ENCODE data around the gene RPL18. TPM values are rescaled to one million over a fixed set of nuclear protein-coding genes. Genes with fewer than 3 reads are reported as not detected.

RPL18 gene
- total and polyA plus RNA-seq, 9 of the 15 experiments (the other 6 are each of a cell fraction or from before 2014, with no cell fraction given): 312 to 2,635 (median 1,653) TPM

DNA sequence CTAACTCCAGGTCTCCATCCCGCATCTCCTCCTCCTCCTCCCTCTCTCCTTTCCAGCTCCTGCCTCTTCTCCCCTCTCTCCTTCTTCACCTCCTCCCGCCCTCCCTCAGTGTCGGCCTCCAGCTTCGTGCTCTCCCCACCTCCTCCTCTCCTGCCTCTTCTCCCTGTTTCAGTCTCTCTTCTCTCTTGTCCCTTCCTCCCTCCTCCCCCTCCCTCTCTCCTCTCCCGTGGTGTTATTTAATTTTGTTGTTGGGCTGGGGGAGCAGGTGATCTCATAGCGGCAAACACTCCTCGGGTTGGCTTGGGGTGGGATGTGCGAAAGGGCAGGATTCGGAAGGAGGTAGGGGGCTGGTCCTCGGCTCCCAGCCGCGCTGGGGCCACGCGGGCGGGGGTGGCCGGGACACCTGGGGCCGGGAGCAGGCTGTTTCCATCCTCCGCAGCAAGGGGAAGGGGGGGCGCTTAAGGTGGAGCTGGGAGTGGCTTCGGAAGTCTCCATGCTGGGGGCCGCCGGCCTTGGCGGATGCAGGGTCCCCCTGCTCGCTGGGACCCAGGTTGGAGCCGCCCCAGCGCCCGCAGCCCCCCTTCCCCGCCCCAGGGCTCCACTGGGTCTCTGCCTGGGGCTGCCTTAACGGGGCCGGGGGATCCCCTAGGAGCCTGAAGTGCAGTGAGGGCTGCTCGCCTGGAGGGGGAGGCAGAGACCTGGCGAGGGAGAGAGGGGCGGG, 27.2 kb upstream of the RPL18 start, which contains the start of gene CA11 (continued):
- TF ChIP-seq MCM3 (IDR thresholded peaks at IDR 0.05) (0 out of 2 replicates have a peak, but pooled peaks have one; percentile 39), CHD2 (IDR thresholded peaks at IDR 0.05; ENCODE audit: low read depth, low read length) (no peak), NELFE (IDR thresholded peaks at IDR 0.05; ENCODE audit: insufficient read depth, insufficient read length) (no peak), NFIC (IDR thresholded peaks at IDR 0.05) (peak; percentile 31; the same call in 1 of the 2 replicates), SMC3 (conservative IDR thresholded peaks at IDR 0.05; ENCODE audit: insufficient read depth, low read depth, low read length) (peak; percentile 78), IRF2 (CRISPR knock-in tag; IDR thresholded peaks at IDR 0.05) (no peak), POLR3A (IDR thresholded peaks at IDR 0.05; ENCODE audit: borderline replicate concordance, extremely low read depth, insufficient read depth, insufficient read length) (no peak), ZNF143 (CRISPR knock-in tag; IDR thresholded peaks at IDR 0.05) (peak; percentile 5; the same call in 1 of the 2 replicates), KLF10 (CRISPR knock-in tag; IDR thresholded peaks at IDR 0.05) (no peak), PTRF (tag; IDR thresholded peaks at IDR 0.05) (no peak), SMARCA4 (IDR thresholded peaks at IDR 0.05) (0 out of 2 replicates have a peak, but pooled peaks have one; percentile 48), NCOA1 (IDR thresholded peaks at IDR 0.05; ENCODE audit: low read depth) (peak; percentile 35; the same call in 1 of the 2 replicates), BHLHE40 (IDR thresholded peaks at IDR 0.05; ENCODE audit: low read length) (peak; percentile 6; the same call in 1 of the 2 replicates), ADNP (tag; IDR thresholded peaks at IDR 0.05) (no peak), POLR2AphosphoS5 (IDR thresholded peaks at IDR 0.05; ENCODE audit: control insufficient read depth, insufficient read depth, low read depth, low read length) (no peak), ZZZ3 (IDR thresholded peaks at IDR 0.05) (0 out of 2 replicates have a peak, but pooled peaks have one; percentile 26), CTBP1 (IDR thresholded peaks at IDR 0.05; ENCODE audit: borderline replicate concordance) (peak; percentile 61), NFRKB (IDR thresholded peaks at IDR 0.05; ENCODE audit: low read depth) (peak; percentile 79), TCF3 (CRISPR knock-in tag; IDR thresholded peaks at IDR 0.05) (no peak; the same call in 1 of the 2 replicates), SRSF9 (IDR thresholded peaks at IDR 0.05; ENCODE audit: borderline replicate concordance, low read depth, low read length) (no peak)
- TF ChIP-seq, protein P1, sequence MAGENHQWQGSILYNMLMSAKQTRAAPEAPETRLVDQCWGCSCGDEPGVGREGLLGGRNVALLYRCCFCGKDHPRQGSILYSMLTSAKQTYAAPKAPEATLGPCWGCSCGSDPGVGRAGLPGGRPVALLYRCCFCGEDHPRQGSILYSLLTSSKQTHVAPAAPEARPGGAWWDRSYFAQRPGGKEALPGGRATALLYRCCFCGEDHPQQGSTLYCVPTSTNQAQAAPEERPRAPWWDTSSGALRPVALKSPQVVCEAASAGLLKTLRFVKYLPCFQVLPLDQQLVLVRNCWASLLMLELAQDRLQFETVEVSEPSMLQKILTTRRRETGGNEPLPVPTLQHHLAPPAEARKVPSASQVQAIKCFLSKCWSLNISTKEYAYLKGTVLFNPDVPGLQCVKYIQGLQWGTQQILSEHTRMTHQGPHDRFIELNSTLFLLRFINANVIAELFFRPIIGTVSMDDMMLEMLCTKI (IDR thresholded peaks at IDR 0.05; ENCODE audit: partially characterized antibody): no peak
- TF ChIP-seq, protein P2, sequence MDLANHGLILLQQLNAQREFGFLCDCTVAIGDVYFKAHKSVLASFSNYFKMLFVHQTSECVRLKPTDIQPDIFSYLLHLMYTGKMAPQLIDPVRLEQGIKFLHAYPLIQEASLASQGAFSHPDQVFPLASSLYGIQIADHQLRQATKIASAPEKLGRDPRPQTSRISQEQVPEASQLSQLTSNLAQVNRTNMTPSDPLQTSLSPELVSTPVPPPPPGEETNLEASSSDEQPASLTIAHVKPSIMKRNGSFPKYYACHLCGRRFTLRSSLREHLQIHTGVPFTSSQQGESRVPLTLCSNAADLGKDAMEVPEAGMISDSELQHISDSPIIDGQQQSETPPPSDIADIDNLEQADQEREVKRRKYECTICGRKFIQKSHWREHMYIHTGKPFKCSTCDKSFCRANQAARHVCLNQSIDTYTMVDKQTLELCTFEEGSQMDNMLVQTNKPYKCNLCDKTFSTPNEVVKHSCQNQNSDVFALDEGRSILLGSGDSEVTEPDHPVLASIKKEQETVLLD (IDR thresholded peaks at IDR 0.05): peak; percentile 68
- TF ChIP-seq, protein P3, sequence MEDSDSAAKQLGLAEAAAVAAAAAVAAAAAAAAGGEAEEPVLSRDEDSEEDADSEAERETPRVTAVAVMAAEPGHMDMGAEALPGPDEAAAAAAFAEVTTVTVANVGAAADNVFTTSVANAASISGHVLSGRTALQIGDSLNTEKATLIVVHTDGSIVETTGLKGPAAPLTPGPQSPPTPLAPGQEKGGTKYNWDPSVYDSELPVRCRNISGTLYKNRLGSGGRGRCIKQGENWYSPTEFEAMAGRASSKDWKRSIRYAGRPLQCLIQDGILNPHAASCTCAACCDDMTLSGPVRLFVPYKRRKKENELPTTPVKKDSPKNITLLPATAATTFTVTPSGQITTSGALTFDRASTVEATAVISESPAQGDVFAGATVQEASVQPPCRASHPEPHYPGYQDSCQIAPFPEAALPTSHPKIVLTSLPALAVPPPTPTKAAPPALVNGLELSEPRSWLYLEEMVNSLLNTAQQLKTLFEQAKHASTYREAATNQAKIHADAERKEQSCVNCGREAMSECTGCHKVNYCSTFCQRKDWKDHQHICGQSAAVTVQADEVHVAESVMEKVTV (CRISPR knock-in tag; IDR thresholded peaks at IDR 0.05): peak; percentile 91; the same call in 1 of the 2 replicates

Measured in K562 (cell line).